Measurements from ENCODE around the gene AP3B1. TPM values are rescaled to one million over a fixed set of nuclear protein-coding genes. Genes with fewer than 3 reads are reported as not detected.
"Not testable (repeated sequence)": the region's sequence is repeated elsewhere in the genome, so short reads cannot be mapped to it uniquely, and the experiment has no call there.

Gene AP3B1
- total RNA-seq, 1 donor from 2014 or later = 36.3 TPM

GRCh38 chr5:78070691-78071090 is 223.8 kb downstream of the AP3B1 start:
- not testable (repeated sequence) for DNase-seq (ENCODE audit: low read depth in 2 of 2)

GRCh38 chr5:78067581-78067980 is 226.9 kb downstream of the AP3B1 start:
- DNase-seq (ENCODE audit: low read depth in 2 of 2) = not testable (repeated sequence)

- DNase-seq (ENCODE audit: low read depth in 2 of 2) = not testable (repeated sequence)
Measured at GRCh38 chr5:78066722-78067121, 227.8 kb downstream of the AP3B1 start.

GRCh38 chr5:78065663-78066062 is 228.8 kb downstream of the AP3B1 start:
- DNase-seq (ENCODE audit: low read depth in 2 of 2) = no peak

- no peak for DNase-seq (ENCODE audit: low read depth in 2 of 2)
Measured at GRCh38 chr5:78064941-78065472, 229.5 kb downstream of the AP3B1 start.

GRCh38 chr5:78063495-78063894 is 231.0 kb downstream of the AP3B1 start:
- DNase-seq (ENCODE audit: low read depth in 2 of 2) = no peak

- DNase-seq (ENCODE audit: low read depth in 2 of 2) = no peak
Measured at GRCh38 chr5:78062645-78063044, 231.9 kb downstream of the AP3B1 start.

GRCh38 chr5:78060421-78060820 is 234.1 kb downstream of the AP3B1 start:
- DNase-seq (ENCODE audit: low read depth in 2 of 2) = peak in 1 of 2 donors; percentile 16

- no peak for DNase-seq (ENCODE audit: low read depth in 2 of 2)
Measured at GRCh38 chr5:78058625-78059024, 235.9 kb downstream of the AP3B1 start.

GRCh38 chr5:78056901-78057514 is 237.5 kb downstream of the AP3B1 start:
- peak; percentile 30 to 85 for DNase-seq (ENCODE audit: low read depth in 2 of 2)

- no peak for DNase-seq (ENCODE audit: low read depth in 2 of 2)
Measured at GRCh38 chr5:78056053-78056452, 238.4 kb downstream of the AP3B1 start.

- peak in 1 of 2 donors; percentile 65 for DNase-seq (ENCODE audit: low read depth in 2 of 2)
Measured at GRCh38 chr5:78050888-78051287, 243.6 kb downstream of the AP3B1 start.

GRCh38 chr5:78046823-78047222 is 247.7 kb downstream of the AP3B1 start:
- not testable (repeated sequence) for DNase-seq (ENCODE audit: low read depth in 2 of 2)

GRCh38 chr5:78046006-78046405 is 248.5 kb downstream of the AP3B1 start:
- no peak for DNase-seq (ENCODE audit: low read depth in 2 of 2)

GRCh38 chr5:78041805-78042204 is 252.7 kb downstream of the AP3B1 start:
- no peak for DNase-seq (ENCODE audit: low read depth in 2 of 2)

GRCh38 chr5:78025540-78025939 is 269.0 kb downstream of the AP3B1 start:
- no peak for DNase-seq (ENCODE audit: low read depth in 2 of 2)

GRCh38 chr5:78019744-78020143 is 274.8 kb downstream of the AP3B1 start:
- no peak for DNase-seq (ENCODE audit: low read depth in 2 of 2)

GRCh38 chr5:78016863-78017529 is 277.5 kb downstream of the AP3B1 start:
- DNase-seq (ENCODE audit: low read depth in 2 of 2) = no peak

- DNase-seq (ENCODE audit: low read depth in 2 of 2) = no peak
Measured at GRCh38 chr5:78009937-78010527, 284.5 kb downstream of the AP3B1 start.

- peak; percentile 64 to 66 for DNase-seq (ENCODE audit: low read depth in 2 of 2)
Measured at GRCh38 chr5:78008356-78008967, 286.0 kb downstream of the AP3B1 start.

GRCh38 chr5:78007233-78007632 is 287.3 kb downstream of the AP3B1 start:
- DNase-seq (ENCODE audit: low read depth in 2 of 2) = no peak

GRCh38 chr5:78006449-78006848 is 288.0 kb downstream of the AP3B1 start:
- no peak for DNase-seq (ENCODE audit: low read depth in 2 of 2)

Measured in lung microvascular endothelial cell (primary cell).